ENCODE measurements around the gene CSMD2. TPM values are rescaled to one million over a fixed set of nuclear protein-coding genes. Genes with fewer than 3 reads are reported as not detected.

The CSMD2 gene
- total RNA-seq, 1 donor from 2014 or later: 0.27 TPM

GRCh38 chr1:33790577-33790976 lies 374.5 kb downstream of the CSMD2 start:
- no peaks in the 10 kb centered on the region for H3K36me3 Mint-ChIP-seq (ENCODE audit: unreplicated experiment)
- H3K4me1 Mint-ChIP-seq (ENCODE audit: low read depth, unreplicated experiment): no peaks in the 10 kb centered on the region
- no peaks in the 10 kb centered on the region for H3K9me3 Mint-ChIP-seq (ENCODE audit: unreplicated experiment)
- no peak for DNase-seq
- no peak for TF ChIP-seq CTCF (IDR thresholded peaks at IDR 0.05; ENCODE audit: partially characterized antibody, unreplicated experiment)
- H3K27ac Mint-ChIP-seq (ENCODE audit: unreplicated experiment): no peak overlapping the region
- peaks cover 2% of the 10 kb centered on the region for H3K27me3 Mint-ChIP-seq (ENCODE audit: unreplicated experiment)
- no peak overlapping the region for H3K4me3 Mint-ChIP-seq (ENCODE audit: unreplicated experiment)

- TF ChIP-seq CTCF (IDR thresholded peaks at IDR 0.05; ENCODE audit: partially characterized antibody, unreplicated experiment): no peak
- H3K9me3 Mint-ChIP-seq (ENCODE audit: unreplicated experiment): peaks cover 3% of the 10 kb centered on the region
- H3K27ac Mint-ChIP-seq (ENCODE audit: unreplicated experiment): no peak overlapping the region
- H3K4me3 Mint-ChIP-seq (ENCODE audit: unreplicated experiment): no peak overlapping the region
- H3K36me3 Mint-ChIP-seq (ENCODE audit: unreplicated experiment): no peaks in the 10 kb centered on the region
- H3K4me1 Mint-ChIP-seq (ENCODE audit: low read depth, unreplicated experiment): no peaks in the 10 kb centered on the region
- H3K27me3 Mint-ChIP-seq (ENCODE audit: unreplicated experiment): peaks cover 2% of the 10 kb centered on the region
- no peak for DNase-seq
These were observed 380.2 kb downstream of the CSMD2 start for GRCh38 chr1:33784876-33785275.

- Mint-ChIP-seq H3K27me3 (ENCODE audit: unreplicated experiment) (peaks cover 4% of the 10 kb centered on the region), H3K4me1 (ENCODE audit: low read depth, unreplicated experiment) (no peaks in the 10 kb centered on the region), H3K9me3 (ENCODE audit: unreplicated experiment) (peaks cover 3% of the 10 kb centered on the region), H3K4me3 (ENCODE audit: unreplicated experiment) (no peak overlapping the region), H3K36me3 (ENCODE audit: unreplicated experiment) (no peaks in the 10 kb centered on the region), H3K27ac (ENCODE audit: unreplicated experiment) (no peak overlapping the region)
- no peak for TF ChIP-seq CTCF (IDR thresholded peaks at IDR 0.05; ENCODE audit: partially characterized antibody, unreplicated experiment)
- DNase-seq: no peak
These were observed 382.3 kb downstream of the CSMD2 start for GRCh38 chr1:33782776-33783175.

- peaks cover 4% of the 10 kb centered on the region for H3K27me3 Mint-ChIP-seq (ENCODE audit: unreplicated experiment)
These were observed 383.4 kb downstream of the CSMD2 start for GRCh38 chr1:33781652-33782051.

DNA sequence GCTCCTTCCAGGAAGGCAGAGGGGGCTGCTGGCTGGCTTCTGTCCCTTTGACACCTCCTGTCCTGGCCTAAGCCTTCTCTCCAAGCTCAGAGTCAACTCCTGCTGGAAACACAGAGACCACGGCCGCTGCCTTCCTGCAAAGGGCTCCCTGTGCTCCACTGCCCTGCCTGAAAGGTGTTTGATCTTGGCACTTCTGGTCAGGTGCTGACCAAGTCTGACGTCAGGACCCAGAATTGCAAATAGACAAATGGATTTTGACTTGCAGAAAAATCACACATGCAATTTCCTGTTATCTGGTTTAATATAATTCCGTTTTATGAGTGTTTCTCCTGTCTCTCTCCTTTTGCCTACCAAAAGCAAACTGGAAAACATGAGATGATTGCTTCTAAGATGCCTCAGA lies 387.7 kb downstream of the CSMD2 start:
- Mint-ChIP-seq H3K9me3 (ENCODE audit: unreplicated experiment) (no peaks in the 10 kb centered on the region), H3K36me3 (ENCODE audit: unreplicated experiment) (no peaks in the 10 kb centered on the region), H3K27ac (ENCODE audit: unreplicated experiment) (no peak overlapping the region), H3K4me3 (ENCODE audit: unreplicated experiment) (no peak overlapping the region), H3K27me3 (ENCODE audit: unreplicated experiment) (peaks cover 2% of the 10 kb centered on the region), H3K4me1 (ENCODE audit: low read depth, unreplicated experiment) (no peaks in the 10 kb centered on the region)
- no peak for DNase-seq
- no peak for TF ChIP-seq CTCF (IDR thresholded peaks at IDR 0.05; ENCODE audit: partially characterized antibody, unreplicated experiment)

More at GRCh38 chr1:33781652-33782051, 383.4 kb downstream of the CSMD2 start:
- Mint-ChIP-seq H3K36me3 (ENCODE audit: unreplicated experiment) (no peaks in the 10 kb centered on the region), H3K9me3 (ENCODE audit: unreplicated experiment) (peaks cover 3% of the 10 kb centered on the region), H3K27ac (ENCODE audit: unreplicated experiment) (no peak overlapping the region), H3K4me3 (ENCODE audit: unreplicated experiment) (no peak overlapping the region), H3K4me1 (ENCODE audit: low read depth, unreplicated experiment) (no peaks in the 10 kb centered on the region)
- no peak for TF ChIP-seq CTCF (IDR thresholded peaks at IDR 0.05; ENCODE audit: partially characterized antibody, unreplicated experiment)
- no peak for DNase-seq

All from glutamatergic neuron (in vitro differentiated cells).